Endodermal cell (in vitro differentiated cells): Measurements from ENCODE around the gene CTSO. TPM values are rescaled to one million over a fixed set of nuclear protein-coding genes. Genes with fewer than 3 reads are reported as not detected.
A peak's percentile ranks its signal among the peaks of the same experiment; 100 is the strongest.

ENCODE experiments used
- DNase-seq: peaks from one replicate; pipeline ENCODE4 v3.0.0-alpha.2; 2017
- H3K27ac ChIP-seq: 2 replicates; pipeline ENCODE4 v1.5.1; 2013; ENCODE audit warnings: mild to moderate bottlenecking, low read depth, low read length, moderate library complexity
- H3K27me3 ChIP-seq: 2 replicates; pipeline ENCODE4 v1.6.1; 2013; ENCODE audit warnings: mild to moderate bottlenecking, low read length, moderate library complexity; ENCODE audit not compliant: insufficient read depth, control insufficient read depth, poor library complexity, severe bottlenecking
- H3K36me3 ChIP-seq: 2 replicates; pipeline ENCODE4 v1.7.0; 2013; ENCODE audit warnings: mild to moderate bottlenecking, low read length, moderate library complexity; ENCODE audit not compliant: control insufficient read depth, insufficient read depth
- H3K4me1 ChIP-seq: one replicate; pipeline ENCODE4 v1.7.0; 2013; ENCODE audit warnings: low read length; ENCODE audit not compliant: control insufficient read depth, insufficient read depth
- H3K4me3 ChIP-seq: 2 replicates; pipeline ENCODE4 v1.5.1; 2013; ENCODE audit warnings: mild to moderate bottlenecking, low read length, moderate library complexity
- H3K9ac ChIP-seq: 2 replicates; pipeline ENCODE4 v1.6.1; 2013; ENCODE audit warnings: mild to moderate bottlenecking, low read length, moderate library complexity; ENCODE audit not compliant: poor library complexity, severe bottlenecking; ENCODE audit errors: extremely low read depth
- H3K9me3 ChIP-seq: 2 replicates; pipeline ENCODE4 v1.6.1; 2013; ENCODE audit warnings: mild to moderate bottlenecking, low read length, moderate library complexity; ENCODE audit not compliant: control insufficient read depth
- H3K27ac Mint-ChIP-seq: 2 replicates; pipeline ENCODE4 v1.8.0; 2020; ENCODE audit warnings: mixed read lengths
- H3K27me3 Mint-ChIP-seq: 2 replicates; pipeline ENCODE4 v1.8.0; 2021; ENCODE audit warnings: mild to moderate bottlenecking, mixed read lengths; ENCODE audit not compliant: insufficient read depth
- H3K36me3 Mint-ChIP-seq: 2 replicates; pipeline ENCODE4 v1.8.0; 2020; ENCODE audit warnings: low read depth, mixed read lengths
- H3K4me1 Mint-ChIP-seq: 2 replicates; pipeline ENCODE4 v1.8.0; 2020; ENCODE audit warnings: mixed read lengths
- H3K4me3 Mint-ChIP-seq: 2 replicates; pipeline ENCODE4 v1.8.0; 2020; ENCODE audit warnings: mild to moderate bottlenecking, moderate library complexity, mixed read lengths
- H3K9me3 Mint-ChIP-seq: 2 replicates; pipeline ENCODE4 v1.8.0; 2020; ENCODE audit warnings: mild to moderate bottlenecking, mixed read lengths
- CTCF ChIP-seq: fragments of 200-600 bp; sonication (generic); conservative IDR thresholded peaks from 2 replicates; pipeline ENCODE4 v1.5.0; 2021; ENCODE audit warnings: antibody characterized with exemption, mild to moderate bottlenecking
- WGBS, 2 experiments: methylation state at CpG; one replicate each; pipeline versions ENCODE4 v1.1.5 to v1.1.7; 2013; ENCODE audit warnings: missing lambda C conversion rate in 2 of 2, mixed read lengths in 1 of 2; ENCODE audit not compliant: insufficient coverage in 1 of 2, insufficient read length in 1 of 2; 5-methylcytosine and 5-hydroxymethylcytosine counted together
- total RNA-seq, 2 donors: library from RNA; stranded (reverse); fragmentation: NEBNext Ultra II Directional in 1 of 2; extraction: Animal tissue kit (Norgen Biotek cat#: 25700) in 1 of 2; gene quantifications; 2 replicates in 1 of 2; 3 replicates in 1 of 2; pipeline ENCODE4 v1.2.1, GENCODE V29; 2021

CTSO gene
- total RNA-seq, 2 donors from 2014 or later: 4.2 to 5.4 TPM

GRCh38 chr4:155966731-155967395, 13.2 kb upstream of the CTSO start:
- Mint-ChIP-seq H3K4me3 (no peak overlapping the region), H3K36me3 (no peaks in the 10 kb centered on the region), H3K27me3 (no peaks in the 10 kb centered on the region), H3K4me1 (peaks cover 3% of the 10 kb centered on the region), H3K9me3 (peaks cover 6% of the 10 kb centered on the region), H3K27ac (no peak overlapping the region)
- no peak for DNase-seq
- Histone ChIP-seq H3K9ac (no peak overlapping the region), H3K4me3 (no peak overlapping the region), H3K27ac (peak overlapping the region; percentile 74), H3K9me3 (no peaks in the 10 kb centered on the region), H3K36me3 (no peaks in the 10 kb centered on the region), H3K27me3 (no peaks in the 10 kb centered on the region), H3K4me1 (no peaks in the 10 kb centered on the region)
- 84 to 87% methylated on average over 3 of the region's 3 CpGs for WGBS, 2 experiments
- TF ChIP-seq CTCF: no peak

GRCh38 chr4:155966171-155966570, 12.5 kb upstream of the CTSO start:
- Mint-ChIP-seq H3K27me3 (no peaks in the 10 kb centered on the region), H3K9me3 (peaks cover 6% of the 10 kb centered on the region), H3K27ac (no peak overlapping the region), H3K4me3 (no peak overlapping the region), H3K4me1 (peaks cover 3% of the 10 kb centered on the region), H3K36me3 (no peaks in the 10 kb centered on the region)
- 93 to 100% methylated on average over 1 to 2 of the region's 2 CpGs for WGBS, 2 experiments
- no peak for DNase-seq
- Histone ChIP-seq H3K4me3 (no peak overlapping the region), H3K9me3 (no peaks in the 10 kb centered on the region), H3K36me3 (no peaks in the 10 kb centered on the region), H3K4me1 (no peaks in the 10 kb centered on the region), H3K27me3 (no peaks in the 10 kb centered on the region), H3K9ac (no peak overlapping the region), H3K27ac (peak overlapping the region; percentile 74)
- TF ChIP-seq CTCF: no peak

- H3K4me1 Mint-ChIP-seq: peaks cover 3% of the 10 kb centered on the region
- H3K27ac ChIP-seq: no peak overlapping the region
- no peaks in the 10 kb centered on the region for H3K4me1 ChIP-seq
- no peak for TF ChIP-seq CTCF
- 95 to 100% methylated on average over 6 to 8 of the region's 8 CpGs for WGBS, 2 experiments
- DNase-seq: no peak
- no peak overlapping the region for H3K4me3 Mint-ChIP-seq
- no peaks in the 10 kb centered on the region for H3K9me3 ChIP-seq
- H3K36me3 Mint-ChIP-seq: no peaks in the 10 kb centered on the region
- H3K9ac ChIP-seq: no peak overlapping the region
- no peak overlapping the region for H3K27ac Mint-ChIP-seq
- H3K27me3 ChIP-seq: no peaks in the 10 kb centered on the region
- H3K9me3 Mint-ChIP-seq: peaks cover 6% of the 10 kb centered on the region
- no peak overlapping the region for H3K4me3 ChIP-seq
- no peaks in the 10 kb centered on the region for H3K27me3 Mint-ChIP-seq
- H3K36me3 ChIP-seq: no peaks in the 10 kb centered on the region
These were observed 10.6 kb upstream of the CTSO start for GRCh38 chr4:155964016-155964891.
